Immature natural killer cell (primary cell): ENCODE measurements around the gene ORM1. TPM values are rescaled to one million over a fixed set of nuclear protein-coding genes. Genes with fewer than 3 reads are reported as not detected.

Source experiments
- DNase-seq, 3 donors: peaks; one replicate each; pipeline ENCODE4 v3.0.0; 2022; ENCODE audit warnings: mixed read lengths in 1 of 3
- H3K27ac Mint-ChIP-seq, 6 donors: one replicate each; pipeline ENCODE4 v1.8.0; 2020; ENCODE audit warnings: mixed read lengths in 6 of 6, mild to moderate bottlenecking in 5 of 6, inconsistent platforms in 4 of 6, moderate library complexity in 3 of 6
- H3K27me3 Mint-ChIP-seq, 3 donors: one replicate each; pipeline ENCODE4 v1.8.0; 2020 to 2021; ENCODE audit warnings: low read depth in 3 of 3, mild to moderate bottlenecking in 3 of 3, mixed read lengths in 3 of 3, moderate library complexity in 3 of 3, inconsistent platforms in 1 of 3
- H3K36me3 Mint-ChIP-seq, 3 donors: one replicate each; pipeline ENCODE4 v1.8.0; 2020; ENCODE audit warnings: mixed read lengths in 3 of 3, inconsistent platforms in 2 of 3, mild to moderate bottlenecking in 2 of 3
- H3K4me1 Mint-ChIP-seq, 2 donors: one replicate each; pipeline ENCODE4 v1.8.0; 2020; ENCODE audit warnings: inconsistent platforms in 2 of 2, mild to moderate bottlenecking in 2 of 2, mixed read lengths in 2 of 2, moderate library complexity in 1 of 2
- H3K4me3 Mint-ChIP-seq, 5 donors: one replicate each; pipeline ENCODE4 v1.8.0; 2020; ENCODE audit warnings: mild to moderate bottlenecking in 5 of 5, mixed read lengths in 5 of 5, inconsistent platforms in 3 of 5, moderate library complexity in 3 of 5
- H3K9me3 Mint-ChIP-seq, 6 donors: one replicate each; pipeline ENCODE4 v1.8.0; 2020; ENCODE audit warnings: mild to moderate bottlenecking in 6 of 6, mixed read lengths in 6 of 6, inconsistent platforms in 4 of 6, moderate library complexity in 3 of 6
- polyA plus RNA-seq, 3 donors: library from polyadenylated mRNA; unstranded; fragments of 300-500 nt; fragmentation: Illumina TruSeq; gene quantifications; one replicate each; pipeline ENCODE4 v1.2.3, GENCODE V29; 2021

Gene ORM1
- polyA plus RNA-seq, 3 donors from 2014 or later, result not detected

DNA sequence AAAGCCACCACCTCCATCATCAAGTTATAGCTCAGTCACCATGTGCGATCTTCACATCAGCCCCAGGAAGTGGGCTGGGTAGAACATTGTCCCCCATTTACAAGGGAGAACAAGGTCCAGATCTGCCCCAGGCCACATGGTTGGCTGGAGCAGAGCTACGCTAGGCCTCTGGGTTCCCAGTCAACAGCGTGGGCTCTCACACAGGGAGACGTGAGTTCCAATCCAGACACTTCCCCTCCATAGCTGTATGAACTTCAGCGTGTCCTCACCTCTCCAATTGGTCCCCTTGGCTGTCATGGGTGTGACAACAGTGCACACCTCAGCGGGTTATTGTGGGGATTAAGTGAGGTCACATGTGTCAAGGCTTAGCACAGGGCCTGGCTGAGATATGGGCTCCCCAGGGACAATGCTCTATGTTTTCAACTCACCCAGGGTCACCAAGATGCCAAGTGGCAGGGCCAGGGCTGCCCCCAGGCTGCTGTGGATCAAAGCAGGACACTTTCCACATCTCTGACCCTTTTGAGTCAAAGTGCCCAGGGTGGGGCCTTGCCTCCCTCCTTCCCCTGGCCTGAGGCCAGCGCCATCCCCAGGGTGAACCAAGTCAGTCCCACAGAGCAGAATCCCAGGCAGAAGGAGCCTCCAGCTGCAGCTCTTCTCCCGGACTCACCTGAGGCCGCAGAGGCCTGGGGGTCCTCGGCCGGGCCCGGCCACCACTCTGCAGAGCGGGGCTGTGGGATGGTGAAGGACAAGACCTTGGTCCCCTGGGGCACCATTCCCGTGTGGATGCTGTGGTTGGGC, 45.1 kb downstream of the ORM1 start:
- peaks cover 59 to 82% (median 69%) of the 10 kb centered on the region in 3 donors for H3K27me3 Mint-ChIP-seq
- H3K4me3 Mint-ChIP-seq, result peak overlapping the region; percentile 50 to 89 (median 63)
- peak overlapping the region; percentile 90 to 100 (median 94) for H3K27ac Mint-ChIP-seq
- DNase-seq, result peak; percentile 49 to 69 (median 68)
- H3K36me3 Mint-ChIP-seq, result peaks cover 30 to 51% (median 36%) of the 10 kb centered on the region in 3 donors
- H3K9me3 Mint-ChIP-seq, result peaks cover 0 to 4% (median 0%) of the 10 kb centered on the region in 6 donors
- peaks cover 95 to 98% of the 10 kb centered on the region in 2 donors for H3K4me1 Mint-ChIP-seq

DNA sequence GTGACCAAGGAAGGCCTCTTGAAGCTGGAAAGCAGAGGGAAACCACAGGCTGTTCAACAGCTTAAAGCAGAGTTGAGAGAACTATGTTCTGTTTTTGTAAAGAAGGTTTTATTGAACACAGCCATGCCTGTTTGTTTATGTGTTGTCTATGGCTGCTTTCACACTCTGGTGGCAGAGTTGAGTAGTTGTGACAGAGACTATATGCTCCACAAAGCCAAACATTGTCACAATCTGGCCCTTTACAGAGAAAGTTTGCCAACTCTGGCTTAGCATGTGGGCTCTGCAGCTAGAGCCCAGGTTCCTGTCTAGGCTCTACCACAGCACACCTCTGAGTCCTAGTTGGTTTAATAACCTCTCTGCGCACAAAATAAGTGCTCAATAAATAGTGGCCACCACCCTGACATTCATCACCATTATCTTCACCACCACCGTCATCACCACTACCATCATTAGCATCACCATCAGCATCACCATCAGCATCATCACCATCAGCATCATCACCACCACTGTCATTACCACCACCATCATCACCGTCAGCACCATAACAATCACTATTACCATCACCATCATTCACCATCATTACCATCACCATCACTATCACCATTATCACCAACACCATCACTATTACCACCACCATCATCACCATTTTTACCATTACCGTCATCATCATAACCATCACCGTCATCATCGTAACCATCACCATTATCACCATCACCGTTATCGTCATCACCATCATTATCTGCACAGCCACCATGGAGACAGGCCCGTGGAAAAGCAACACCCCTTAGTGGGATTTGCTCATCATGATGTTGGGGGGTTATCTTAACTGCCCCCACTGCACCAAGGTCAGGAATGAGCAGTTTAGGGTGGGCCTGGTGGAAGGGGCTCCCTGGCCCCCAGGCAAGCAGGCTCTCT, 46.6 kb downstream of the ORM1 start:
- peaks cover 0 to 4% (median 0%) of the 10 kb centered on the region in 6 donors for H3K9me3 Mint-ChIP-seq
- peak overlapping the region; percentile 29 to 66 (median 57) for H3K4me3 Mint-ChIP-seq
- peaks cover 94 to 96% of the 10 kb centered on the region in 2 donors for H3K4me1 Mint-ChIP-seq
- peak; percentile 92 to 94 (median 94) for DNase-seq
- H3K27ac Mint-ChIP-seq, result peak overlapping the region; percentile 90 to 97 (median 94)
- H3K27me3 Mint-ChIP-seq, result peaks cover 58 to 84% (median 67%) of the 10 kb centered on the region in 3 donors
- H3K36me3 Mint-ChIP-seq, result peaks cover 22 to 47% (median 30%) of the 10 kb centered on the region in 3 donors

DNA sequence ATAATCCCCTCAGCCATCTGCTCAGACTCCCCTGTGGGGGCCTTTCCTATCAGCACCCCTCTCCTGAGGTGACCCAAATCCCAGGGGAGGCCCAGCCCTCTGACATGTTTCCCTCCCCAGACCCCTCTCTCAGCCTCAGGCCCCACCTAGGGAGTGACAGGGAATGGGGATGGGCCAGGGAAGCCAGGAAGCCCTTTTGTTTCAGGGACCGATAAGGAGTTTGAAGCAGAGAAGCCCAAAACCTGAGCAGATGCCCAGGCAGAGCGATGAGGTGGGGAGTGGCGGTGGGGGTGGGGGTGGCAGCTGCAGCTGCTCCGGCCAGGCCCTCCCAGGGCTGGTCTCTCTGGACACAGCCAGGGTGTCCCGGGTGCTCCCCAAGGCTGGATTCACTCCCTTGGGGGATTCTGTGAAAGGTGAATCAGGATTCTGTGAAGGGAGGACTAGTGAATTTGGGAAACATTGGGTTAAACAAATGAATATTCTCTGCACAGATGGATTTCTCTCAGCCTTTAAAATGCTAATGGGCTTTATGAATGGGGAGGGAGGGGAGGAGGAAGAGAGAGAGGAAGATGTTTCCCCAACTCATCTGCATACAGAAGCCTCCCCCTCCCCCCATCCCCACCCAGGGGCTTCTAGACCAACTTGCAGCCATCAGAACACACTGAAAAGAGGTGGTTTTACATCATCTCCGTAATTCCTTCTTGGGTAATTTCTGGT, 47.5 kb downstream of the ORM1 start:
- Mint-ChIP-seq H3K9me3 (peaks cover 0 to 4% (median 0%) of the 10 kb centered on the region in 6 donors), H3K27me3 (peaks cover 59 to 86% (median 69%) of the 10 kb centered on the region in 3 donors), H3K27ac (peak overlapping the region; percentile 90 to 97 (median 94)), H3K4me1 (peaks cover 95 to 96% of the 10 kb centered on the region in 2 donors), H3K4me3 (peak overlapping the region; percentile 31 to 85 (median 75)), H3K36me3 (peaks cover 24 to 51% (median 34%) of the 10 kb centered on the region in 3 donors)
- DNase-seq, result peak in 1 of 3 donors; percentile 25

DNA sequence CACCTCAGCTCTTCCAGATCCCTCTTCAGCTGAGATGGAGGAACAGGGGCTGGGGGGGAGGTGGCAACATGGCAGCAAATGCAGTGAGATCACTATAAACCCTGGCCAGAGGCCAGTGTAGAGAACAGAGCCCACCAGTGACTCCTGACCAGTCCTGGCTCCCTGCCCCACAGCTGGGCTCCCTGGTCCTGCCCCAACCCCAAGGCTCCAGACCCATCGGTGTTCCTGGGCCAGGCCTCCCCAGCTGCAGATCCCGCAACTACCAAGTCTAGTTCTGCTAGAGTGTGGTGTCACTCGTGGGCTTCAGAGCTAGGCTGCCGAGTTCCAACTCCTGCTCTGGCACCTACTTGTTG, 48.0 kb downstream of the ORM1 start:
- Mint-ChIP-seq H3K4me3 (peak overlapping the region; percentile 71 to 85 (median 81)), H3K27me3 (peaks cover 60 to 87% (median 74%) of the 10 kb centered on the region in 3 donors), H3K36me3 (peaks cover 27 to 52% (median 38%) of the 10 kb centered on the region in 3 donors), H3K27ac (peak overlapping the region; percentile 90 to 97 (median 94)), H3K9me3 (peaks cover 0 to 4% (median 0%) of the 10 kb centered on the region in 6 donors), H3K4me1 (peaks cover 96% of the 10 kb centered on the region in 2 donors)
- peak in 1 of 3 donors; percentile 41 for DNase-seq

DNA sequence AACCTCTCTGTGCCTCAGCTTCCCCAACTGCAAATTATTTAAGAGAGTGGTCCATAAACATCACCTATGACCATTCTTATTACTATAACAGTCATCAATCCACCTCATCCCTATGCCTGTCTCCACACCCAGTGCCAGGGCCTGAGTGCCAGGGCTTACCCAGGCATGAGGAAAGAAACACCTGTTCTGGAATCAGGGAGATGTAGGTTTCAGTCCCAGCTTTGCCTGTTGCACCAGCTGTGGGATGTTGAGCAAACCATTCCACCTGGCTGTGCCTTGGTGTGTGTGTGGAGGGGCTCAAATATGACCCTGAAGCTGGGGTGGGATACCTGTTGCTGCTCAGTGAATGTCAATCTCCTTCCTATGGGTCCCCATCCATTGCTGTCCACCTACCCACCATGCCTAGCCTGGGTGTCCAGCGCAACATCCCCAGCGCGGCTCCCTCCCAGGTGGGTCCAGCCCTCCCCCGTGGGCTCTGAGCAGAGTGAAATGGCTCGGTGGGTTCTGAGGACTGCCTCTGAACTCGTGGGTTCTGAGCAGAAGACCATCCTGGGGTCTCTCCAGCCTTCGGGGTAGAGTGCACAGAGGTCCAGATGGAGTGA, 48.5 kb downstream of the ORM1 start:
- DNase-seq, result peak in 1 of 3 donors; percentile 22
- H3K27me3 Mint-ChIP-seq, result peaks cover 56 to 85% (median 75%) of the 10 kb centered on the region in 3 donors
- peak overlapping the region; percentile 71 to 85 (median 81) for H3K4me3 Mint-ChIP-seq
- peaks cover 27 to 54% (median 40%) of the 10 kb centered on the region in 3 donors for H3K36me3 Mint-ChIP-seq
- peaks cover 0 to 4% (median 0%) of the 10 kb centered on the region in 6 donors for H3K9me3 Mint-ChIP-seq
- peak overlapping the region; percentile 90 to 97 (median 94) for H3K27ac Mint-ChIP-seq
- H3K4me1 Mint-ChIP-seq, result peaks cover 93% of the 10 kb centered on the region in 2 donors

DNA sequence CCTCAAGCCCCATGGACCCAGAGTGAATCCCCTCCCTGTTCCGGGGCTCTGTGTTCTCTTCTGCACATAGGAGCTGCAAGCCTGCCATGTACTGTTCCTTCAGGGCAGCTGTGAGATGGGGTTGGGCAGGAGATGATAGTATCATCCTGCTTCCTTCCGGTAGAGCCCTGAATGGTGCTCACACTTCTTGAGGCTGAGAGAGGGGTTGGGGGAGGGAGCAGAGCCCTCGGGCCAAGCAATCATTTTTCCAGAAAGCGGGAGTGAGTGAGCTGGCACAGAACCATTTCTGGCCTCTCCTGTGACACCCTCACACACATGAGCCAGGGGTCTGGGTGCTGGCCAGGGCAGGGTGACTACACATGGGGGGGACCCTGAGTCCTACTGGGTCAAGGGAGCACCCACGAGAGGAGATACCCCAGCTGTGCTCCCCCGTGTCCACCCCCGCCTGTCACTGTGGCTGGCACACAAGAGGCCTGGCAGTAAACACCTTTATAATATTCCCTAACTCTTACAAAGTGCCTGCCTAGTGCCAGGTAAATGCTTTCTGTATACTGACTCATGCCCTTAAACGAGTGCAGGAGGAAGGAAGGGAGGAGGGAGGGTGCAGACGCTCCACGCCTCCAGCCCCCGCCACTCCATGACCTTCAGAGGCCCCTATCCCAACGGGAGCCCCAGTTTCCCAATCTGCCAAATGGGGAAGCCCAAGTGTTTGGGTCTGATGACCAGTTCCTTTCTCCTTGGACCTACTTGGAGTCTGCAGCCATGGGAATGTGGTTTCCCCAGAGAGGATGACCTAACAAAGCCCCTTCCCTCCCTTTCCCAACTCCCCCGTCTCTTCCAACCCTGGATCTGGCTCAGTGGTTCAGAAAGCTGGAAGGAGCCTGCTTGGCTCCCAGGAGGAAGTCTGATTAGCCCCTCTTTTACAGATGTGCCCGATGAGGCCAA, 49.3 kb downstream of the ORM1 start:
- peaks cover 52 to 83% (median 76%) of the 10 kb centered on the region in 3 donors for H3K27me3 Mint-ChIP-seq
- peaks cover 22 to 54% (median 36%) of the 10 kb centered on the region in 3 donors for H3K36me3 Mint-ChIP-seq
- peak overlapping the region; percentile 71 to 85 (median 81) for H3K4me3 Mint-ChIP-seq
- H3K27ac Mint-ChIP-seq, result peak overlapping the region; percentile 90 to 97 (median 94)
- H3K4me1 Mint-ChIP-seq, result peaks cover 93% of the 10 kb centered on the region in 2 donors
- DNase-seq, result peak; percentile 73 to 80 (median 80)
- peaks cover 0 to 4% (median 0%) of the 10 kb centered on the region in 6 donors for H3K9me3 Mint-ChIP-seq

DNA sequence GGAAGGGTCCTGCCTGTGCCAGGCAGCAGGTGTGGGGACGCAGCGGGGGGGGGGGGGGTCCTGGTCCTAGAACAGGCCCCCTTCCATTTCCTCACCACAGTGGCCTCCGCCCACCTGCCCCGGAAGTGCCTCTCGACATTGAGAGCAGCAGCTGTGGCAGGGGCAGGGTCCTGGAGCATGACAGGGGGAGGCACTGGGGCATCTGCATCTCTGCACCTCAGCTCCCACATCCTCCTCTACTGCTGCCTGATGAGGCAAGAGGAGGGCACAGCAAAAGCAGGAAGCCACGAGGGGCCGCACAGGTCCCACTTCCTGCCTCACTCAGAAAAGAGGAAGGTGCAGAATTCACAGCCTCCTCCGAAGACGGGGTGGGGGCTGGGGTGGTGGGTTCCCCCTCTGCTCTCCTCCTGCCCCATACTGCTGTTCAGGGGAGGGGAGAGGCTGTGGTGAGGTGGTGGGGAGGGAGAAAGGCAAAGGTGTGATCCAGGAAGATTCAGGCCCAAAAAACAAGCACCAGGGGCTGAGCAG, 50.1 kb downstream of the ORM1 start:
- H3K36me3 Mint-ChIP-seq, result peaks cover 28 to 55% (median 39%) of the 10 kb centered on the region in 3 donors
- peak overlapping the region; percentile 90 to 97 (median 94) for H3K27ac Mint-ChIP-seq
- DNase-seq, result peak; percentile 95 to 96 (median 95)
- H3K4me1 Mint-ChIP-seq, result peaks cover 93% of the 10 kb centered on the region in 2 donors
- H3K4me3 Mint-ChIP-seq, result peak overlapping the region; percentile 71 to 85 (median 81)
- H3K27me3 Mint-ChIP-seq, result peaks cover 51 to 83% (median 76%) of the 10 kb centered on the region in 3 donors
- peaks cover 0 to 4% (median 0%) of the 10 kb centered on the region in 6 donors for H3K9me3 Mint-ChIP-seq

DNA sequence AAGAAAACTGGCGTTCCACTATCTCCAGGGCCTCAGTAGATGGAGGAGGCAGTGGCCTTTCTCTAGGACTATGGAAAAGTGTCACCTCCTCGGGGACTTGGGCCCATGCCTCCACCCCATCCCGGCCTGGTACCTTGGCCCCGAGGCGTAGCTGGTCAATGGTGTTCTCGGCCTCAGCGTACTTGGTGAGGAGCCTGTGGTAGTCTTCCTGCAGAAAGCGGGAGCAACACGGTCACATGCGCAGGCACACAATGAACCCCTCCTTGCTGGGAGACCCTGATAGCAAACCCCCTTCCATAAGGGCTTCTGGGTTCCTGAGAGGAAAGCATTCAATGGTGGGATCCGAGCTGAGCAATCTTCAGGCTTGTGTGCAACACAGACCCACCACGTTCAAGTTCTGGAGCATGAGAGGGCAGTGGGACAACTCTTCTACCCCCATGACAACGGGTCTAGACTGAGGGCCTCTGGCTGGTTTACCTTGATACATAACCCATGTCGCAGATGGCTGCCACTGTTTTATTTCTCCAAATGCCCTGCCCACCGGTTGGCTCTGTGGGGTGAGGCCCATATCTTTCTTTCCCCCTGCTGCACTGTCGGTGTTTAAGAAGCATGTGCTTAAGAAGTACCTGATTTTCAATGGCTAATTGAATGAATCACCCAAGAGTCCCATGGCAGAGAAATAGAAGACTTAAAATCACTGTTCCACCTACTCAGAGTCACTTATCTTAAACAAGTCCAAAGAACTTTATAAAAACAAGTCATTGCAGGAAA, 51.2 kb downstream of the ORM1 start:
- Mint-ChIP-seq H3K27me3 (peaks cover 46 to 75% (median 71%) of the 10 kb centered on the region in 3 donors), H3K4me3 (peak overlapping the region; percentile 68 to 75 (median 72)), H3K4me1 (peaks cover 94% of the 10 kb centered on the region in 2 donors), H3K36me3 (peaks cover 38 to 62% (median 46%) of the 10 kb centered on the region in 3 donors), H3K27ac (peak overlapping the region; percentile 90 to 97 (median 94)), H3K9me3 (peaks cover 0 to 4% (median 0%) of the 10 kb centered on the region in 6 donors)
- peak in 1 of 3 donors; percentile 23 for DNase-seq

DNA sequence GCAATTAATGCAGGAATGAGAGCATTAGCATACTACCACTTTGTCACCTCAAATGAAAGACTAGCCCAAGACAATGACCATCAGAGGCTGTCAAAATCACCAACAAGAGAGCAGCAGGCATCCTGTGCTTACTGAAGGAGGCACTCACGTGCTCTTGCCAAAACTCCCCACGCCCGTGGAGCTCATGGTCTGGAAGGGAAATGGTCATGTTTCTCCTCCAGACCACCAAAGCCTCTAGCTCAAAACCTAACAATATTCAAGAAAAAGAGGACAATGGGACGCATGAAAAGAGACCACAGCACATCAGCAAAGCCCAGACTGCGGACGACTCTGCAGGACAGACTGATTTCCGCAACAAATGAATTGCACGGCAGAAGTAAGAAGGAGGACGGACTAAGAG, 52.0 kb downstream of the ORM1 start:
- H3K9me3 Mint-ChIP-seq, result no peaks in the 10 kb centered on the region
- H3K27ac Mint-ChIP-seq, result peak overlapping the region; percentile 90 to 97 (median 94)
- peak; percentile 42 to 60 (median 51) for DNase-seq
- peaks cover 94% of the 10 kb centered on the region in 2 donors for H3K4me1 Mint-ChIP-seq
- H3K27me3 Mint-ChIP-seq, result peaks cover 40 to 68% (median 68%) of the 10 kb centered on the region in 3 donors
- peaks cover 39 to 70% (median 52%) of the 10 kb centered on the region in 3 donors for H3K36me3 Mint-ChIP-seq
- H3K4me3 Mint-ChIP-seq, result peak overlapping the region; percentile 68 to 75 (median 72)

DNA sequence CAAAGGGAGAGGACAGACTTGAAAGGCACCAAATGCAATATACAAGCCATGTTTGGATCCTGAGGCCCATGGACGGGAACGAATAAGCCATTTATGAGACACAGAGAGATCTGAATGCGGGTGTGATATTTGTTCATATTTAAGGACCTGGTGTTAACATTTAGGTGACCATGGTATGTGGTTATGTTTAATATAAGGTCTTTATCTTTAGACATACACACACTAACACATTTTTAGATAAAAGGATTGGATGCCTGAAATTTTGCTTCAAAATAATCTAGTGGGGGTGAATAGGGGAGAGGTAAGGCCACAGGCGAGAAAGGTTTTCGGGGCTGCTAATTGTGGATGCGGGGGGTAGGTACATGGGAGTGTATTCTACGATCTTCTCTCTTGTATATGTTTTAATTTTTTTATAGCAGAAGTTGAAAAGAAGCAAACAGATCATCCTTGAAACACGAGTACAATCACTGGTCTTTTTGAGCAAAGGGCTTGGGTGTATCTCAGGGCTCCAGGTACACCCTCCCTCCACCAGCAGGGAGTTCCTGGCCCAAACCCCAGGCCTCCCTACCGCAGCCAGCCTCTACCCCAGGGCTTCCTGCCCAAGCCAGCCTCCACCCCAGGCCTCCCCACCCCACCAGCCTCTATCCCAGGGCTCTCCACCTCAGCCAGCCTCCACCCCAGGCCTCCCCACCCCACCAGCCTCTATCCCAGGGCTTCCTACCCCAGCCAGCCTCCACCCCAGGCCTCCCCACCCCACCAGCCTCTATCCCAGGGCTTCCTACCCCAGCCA, 52.7 kb downstream of the ORM1 start:
- Mint-ChIP-seq H3K4me1 (peaks cover 94 to 95% of the 10 kb centered on the region in 2 donors), H3K4me3 (peak overlapping the region; percentile 68 to 75 (median 72)), H3K27me3 (peaks cover 38 to 69% (median 65%) of the 10 kb centered on the region in 3 donors), H3K27ac (peak overlapping the region; percentile 90 to 97 (median 94)), H3K36me3 (peaks cover 43 to 74% (median 56%) of the 10 kb centered on the region in 3 donors), H3K9me3 (no peaks in the 10 kb centered on the region)
- peak in 2 of 3 donors; percentile 58 to 63 for DNase-seq
